Ecto neural progenitor cell (in vitro differentiated cells): Measurements from ENCODE around the gene TMEM266.

ENCODE experiments used
- DNase-seq: peaks from one replicate; pipeline ENCODE4 v3.0.0-alpha.2; 2018; ENCODE audit warnings: low spot score

TMEM266 gene

GRCh38 chr15:76184650-76185035 lies 124.9 kb downstream of the TMEM266 start:
- DNase-seq, result no peak

GRCh38 chr15:76185716-76186115 lies 125.9 kb downstream of the TMEM266 start:
- DNase-seq, result no peak

DNA sequence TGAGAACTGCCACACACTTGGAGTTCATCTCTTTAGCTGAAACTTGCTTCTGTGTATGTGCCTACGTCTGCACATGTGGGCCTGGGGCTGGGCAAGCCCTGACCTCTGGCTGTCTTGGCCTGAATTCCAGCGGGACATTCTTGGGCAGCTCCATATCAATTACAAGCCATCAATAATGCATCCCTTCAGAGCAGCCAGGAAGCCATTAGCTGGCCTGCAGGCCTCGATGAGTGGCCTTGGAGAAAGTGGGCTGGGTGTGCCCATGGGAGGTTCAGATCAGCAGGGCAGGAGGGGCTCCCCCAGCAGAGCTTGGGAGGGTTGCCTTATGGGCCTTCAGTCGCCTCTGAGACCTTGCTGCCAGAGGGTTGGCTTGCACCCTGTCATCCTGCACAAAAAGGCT lies 127.4 kb downstream of the TMEM266 start:
- no peak for DNase-seq

DNA sequence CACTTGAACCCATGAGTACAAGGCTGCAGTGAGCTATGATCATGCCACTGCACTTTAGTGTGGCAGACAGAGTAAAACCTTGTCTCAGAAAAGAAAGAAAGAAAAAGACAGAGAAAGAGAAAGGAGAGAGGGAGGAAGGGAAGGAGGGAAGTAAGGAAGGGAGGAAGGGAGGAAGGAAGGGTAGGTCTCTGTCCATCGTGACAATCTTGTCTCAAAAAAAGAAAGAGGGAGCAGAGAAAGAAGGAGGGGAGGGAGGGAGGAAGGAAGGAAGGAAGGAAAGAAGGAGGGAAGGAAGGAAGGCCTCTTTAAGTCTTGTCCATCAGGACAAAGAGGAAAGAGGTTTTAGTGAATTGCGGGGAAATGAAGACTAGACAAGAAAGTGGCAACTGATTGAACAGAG lies 129.3 kb downstream of the TMEM266 start:
- no peak for DNase-seq

DNA sequence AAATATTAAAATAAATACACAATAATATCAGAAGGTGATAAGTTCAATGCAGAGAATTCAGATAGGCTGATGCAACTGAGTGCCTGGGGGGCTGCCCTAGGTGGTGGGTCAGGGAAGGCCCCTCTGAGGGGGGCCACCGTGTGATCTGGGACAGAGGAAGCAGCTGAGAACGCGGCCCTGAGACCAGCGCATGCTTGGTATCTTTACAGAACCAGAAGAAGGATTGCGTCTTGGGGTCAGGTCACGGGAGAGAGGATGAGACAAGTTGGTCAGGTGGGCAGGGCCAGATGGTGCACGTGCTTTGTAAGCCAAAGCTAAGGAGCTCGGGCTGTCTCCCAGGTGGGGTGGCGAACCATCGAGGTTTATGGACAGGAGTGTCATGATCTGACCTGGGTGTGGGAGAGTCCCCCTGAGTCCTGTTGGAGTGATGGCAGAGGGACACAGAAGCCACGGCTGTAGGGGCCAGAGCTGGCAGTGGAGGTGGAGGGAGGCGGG lies 130.3 kb downstream of the TMEM266 start:
- DNase-seq, result no peak

DNA sequence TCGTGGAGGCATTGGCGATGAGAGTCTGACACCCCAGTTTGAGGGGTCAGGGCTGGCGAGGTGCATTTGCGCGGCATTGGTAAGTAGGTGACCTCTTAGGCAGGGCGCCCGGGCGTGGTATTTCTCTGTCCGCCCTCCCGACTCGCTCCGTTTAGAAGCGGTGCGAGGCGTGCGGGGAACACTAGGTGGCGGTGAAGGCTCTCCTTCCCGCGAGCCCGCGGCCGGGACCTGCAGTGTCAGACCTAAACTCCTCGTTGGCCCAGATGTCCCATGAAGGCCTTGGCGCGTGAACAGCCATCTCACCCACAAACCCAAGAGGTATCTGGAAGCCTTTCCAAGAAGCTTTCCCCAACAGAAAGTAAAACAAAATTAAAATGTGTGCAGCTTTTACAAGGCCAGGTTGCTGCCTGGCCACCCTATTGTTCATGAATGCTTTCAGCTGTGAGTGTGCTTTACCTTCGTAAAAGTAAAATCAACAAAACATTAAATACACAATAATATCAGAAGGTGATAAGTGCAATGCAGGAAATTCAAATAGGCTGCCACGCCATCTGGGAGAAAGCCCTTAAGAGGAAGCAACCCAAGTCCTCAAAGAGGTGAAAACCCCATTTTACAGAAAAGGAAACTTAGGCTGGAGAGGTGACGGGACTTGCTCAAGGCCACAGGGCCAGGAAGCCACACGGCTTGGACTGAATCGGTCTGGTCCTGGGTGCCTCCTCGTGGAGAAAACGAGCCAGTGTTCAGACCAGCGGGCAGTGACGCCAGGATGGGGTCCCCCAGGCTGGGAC lies 131.2 kb downstream of the TMEM266 start:
- DNase-seq, result peak; percentile 87

DNA sequence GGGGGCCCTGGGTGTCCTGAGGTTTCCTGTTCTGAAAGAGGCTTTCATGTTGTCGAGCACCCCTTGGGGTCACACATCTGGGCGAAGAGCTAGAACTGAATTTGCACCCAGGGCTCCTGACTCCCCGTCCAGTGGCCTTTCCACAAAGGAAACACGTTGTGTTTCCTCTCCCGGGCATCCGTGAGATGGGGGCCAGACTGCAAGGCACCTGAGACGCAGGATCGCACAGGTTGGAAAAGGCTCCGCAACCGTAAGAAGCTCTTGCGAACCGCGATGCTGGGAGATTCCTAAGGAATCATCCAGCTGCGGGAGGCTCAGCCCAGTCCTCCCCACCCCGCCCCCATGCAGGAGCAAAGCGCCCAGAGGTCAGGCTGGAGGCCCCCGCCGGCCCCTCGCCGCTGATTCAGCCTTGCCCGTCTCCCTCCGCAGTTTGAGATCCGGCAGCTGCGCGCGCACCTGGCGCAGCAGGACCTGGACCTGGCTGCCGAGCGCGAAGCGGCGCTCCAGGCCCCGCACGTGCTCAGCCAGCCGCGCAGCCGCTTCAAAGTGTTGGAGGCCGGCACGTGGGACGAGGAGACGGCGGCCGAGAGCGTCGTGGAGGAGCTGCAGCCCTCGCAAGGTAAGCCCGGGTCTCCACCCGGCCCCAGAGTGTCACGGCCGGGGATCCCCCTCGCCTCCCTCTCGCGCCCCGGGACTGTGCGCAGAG lies 131.9 kb downstream of the TMEM266 start:
- DNase-seq, result no peak

DNA sequence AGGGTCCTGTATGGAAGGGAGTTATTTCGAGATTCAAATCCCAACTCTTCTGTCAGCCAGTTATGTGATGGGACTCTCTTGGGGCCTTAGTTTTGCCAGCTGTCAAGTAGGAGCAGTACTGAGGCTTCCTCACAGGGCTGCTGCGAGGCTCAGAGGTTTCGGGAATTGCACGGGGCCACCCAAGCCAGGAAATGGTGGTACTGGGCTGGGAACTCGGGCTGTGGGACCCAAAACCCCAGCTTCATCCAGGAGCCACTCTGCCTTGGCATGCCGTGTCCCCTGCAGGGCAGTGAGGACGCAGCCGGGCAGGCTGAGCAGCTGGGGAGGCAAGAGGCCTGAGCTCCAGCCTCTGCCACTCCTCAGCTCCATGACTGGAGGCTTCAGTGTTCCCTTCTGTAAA lies 132.9 kb downstream of the TMEM266 start:
- DNase-seq, result no peak

- no peak for DNase-seq
These were observed 134.1 kb downstream of the TMEM266 start for GRCh38 chr15:76193934-76194333.

DNA sequence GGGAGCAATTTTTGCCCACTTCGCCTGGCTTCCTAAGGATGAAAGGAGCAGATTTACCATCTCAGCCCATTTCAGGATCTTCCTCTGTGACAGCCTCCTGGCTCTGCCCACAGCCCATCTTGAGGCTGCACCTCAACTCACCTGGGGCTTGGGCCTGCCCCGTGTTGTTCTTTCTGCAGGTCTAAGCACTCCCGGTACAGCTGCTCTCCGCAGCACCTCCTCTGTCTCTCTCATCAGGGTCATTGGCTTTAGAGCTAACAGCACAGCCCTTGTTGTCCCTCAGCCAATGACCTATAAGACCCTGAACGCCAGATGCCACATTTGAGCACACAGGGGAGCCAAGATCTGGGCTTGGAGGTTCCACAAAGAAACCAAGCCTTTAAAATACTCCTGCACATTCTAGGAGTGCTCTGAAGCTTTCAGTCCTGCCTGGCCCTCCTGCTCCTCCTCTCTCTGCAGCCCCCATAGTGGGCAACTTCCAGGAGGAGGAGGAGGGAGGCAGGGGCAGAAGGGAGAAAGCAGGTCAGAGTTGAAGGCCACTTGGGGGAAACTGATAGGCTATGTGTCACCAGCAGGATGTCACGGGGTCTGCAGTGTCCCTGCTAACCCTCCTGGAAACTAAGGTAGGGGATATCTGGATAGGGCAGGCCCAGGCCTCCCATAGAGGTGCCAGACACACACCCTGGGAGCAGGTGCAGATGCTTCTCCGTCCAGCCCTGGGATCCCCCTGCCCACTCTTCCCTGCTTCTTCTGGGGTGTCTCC lies 135.9 kb downstream of the TMEM266 start:
- no peak for DNase-seq

DNA sequence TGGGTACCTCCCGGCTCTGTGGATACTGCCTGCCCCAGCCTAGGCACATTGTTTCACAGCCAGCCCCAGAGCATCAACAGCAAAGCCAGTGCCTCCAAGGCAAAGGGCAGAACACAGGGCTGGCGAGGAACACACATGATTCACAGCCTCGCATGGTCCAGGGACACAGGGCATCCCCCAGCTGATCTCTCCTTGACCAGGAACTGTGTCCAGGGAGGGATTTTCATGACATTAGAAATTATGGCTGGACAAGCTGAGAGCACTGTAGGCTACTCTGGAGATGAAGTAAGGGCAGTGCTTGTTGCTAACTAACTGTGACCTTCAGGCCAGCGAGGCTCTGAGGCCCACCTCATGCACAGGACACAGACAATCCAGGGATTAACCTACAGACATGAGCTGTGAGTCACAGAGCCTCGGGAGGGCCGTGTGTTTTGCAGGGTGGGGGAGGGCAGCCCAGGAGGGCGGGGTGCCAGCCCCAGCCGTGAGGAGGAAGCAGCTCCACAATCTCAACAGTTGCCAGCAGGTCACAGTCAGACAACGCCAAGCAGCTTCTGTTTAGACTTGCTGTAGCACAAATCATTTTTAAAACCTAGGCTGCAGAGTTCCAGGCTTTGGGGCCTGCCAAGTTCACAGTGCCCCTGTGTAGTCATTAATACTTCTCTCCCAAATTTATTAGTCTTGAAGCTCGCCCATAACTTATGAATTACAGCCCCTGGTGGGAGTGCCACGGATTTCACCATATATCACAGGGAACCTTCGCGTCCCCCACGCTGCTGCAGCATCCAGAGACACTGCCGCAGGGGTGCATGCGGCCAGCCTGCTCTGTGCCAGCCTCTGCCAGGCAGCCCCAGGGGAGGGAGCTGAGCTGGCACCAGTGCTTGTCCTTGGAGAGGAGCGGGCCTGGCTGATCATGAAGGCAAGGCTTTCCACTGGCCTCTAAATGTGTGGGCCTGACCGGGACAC lies 136.8 kb downstream of the TMEM266 start:
- DNase-seq, result no peak

DNA sequence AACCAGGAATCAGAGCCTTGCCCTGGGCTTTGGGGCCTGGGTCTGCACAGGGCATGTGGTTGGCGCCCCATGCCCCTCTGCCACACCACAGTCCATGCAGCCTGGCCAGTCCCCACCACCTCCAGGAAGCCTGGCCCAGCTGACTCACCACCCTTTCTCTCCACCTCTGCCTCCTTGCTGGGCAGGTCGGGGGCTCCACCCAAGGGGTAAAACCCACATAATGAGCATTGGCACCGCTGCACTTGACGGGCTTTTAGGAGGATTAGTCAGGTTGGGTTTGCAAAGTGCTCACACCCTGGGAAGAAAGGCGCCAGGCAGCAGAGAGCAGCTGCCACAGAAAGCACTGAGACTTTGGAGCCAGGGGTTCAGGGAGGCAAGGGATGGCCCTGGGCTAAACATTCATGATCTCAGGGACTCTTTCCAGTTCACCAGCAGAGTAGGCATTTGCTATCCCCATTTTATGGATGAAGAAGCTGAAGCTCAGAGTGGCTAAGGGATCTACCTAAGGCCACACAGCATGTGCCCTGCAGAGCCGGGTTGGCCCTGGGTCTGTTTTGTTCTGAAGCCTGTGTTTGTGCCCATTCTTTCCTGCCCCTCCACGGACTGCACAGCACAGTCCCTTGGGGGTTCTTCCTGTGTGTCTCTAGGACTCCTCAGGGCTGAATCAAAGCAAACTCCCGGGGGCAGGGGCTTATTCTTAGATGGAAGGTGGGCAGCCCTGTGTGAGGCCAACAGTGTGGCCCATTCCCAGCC lies 138.1 kb downstream of the TMEM266 start:
- DNase-seq, result no peak

GRCh38 chr15:76198456-76199105 lies 138.8 kb downstream of the TMEM266 start:
- DNase-seq, result no peak

DNA sequence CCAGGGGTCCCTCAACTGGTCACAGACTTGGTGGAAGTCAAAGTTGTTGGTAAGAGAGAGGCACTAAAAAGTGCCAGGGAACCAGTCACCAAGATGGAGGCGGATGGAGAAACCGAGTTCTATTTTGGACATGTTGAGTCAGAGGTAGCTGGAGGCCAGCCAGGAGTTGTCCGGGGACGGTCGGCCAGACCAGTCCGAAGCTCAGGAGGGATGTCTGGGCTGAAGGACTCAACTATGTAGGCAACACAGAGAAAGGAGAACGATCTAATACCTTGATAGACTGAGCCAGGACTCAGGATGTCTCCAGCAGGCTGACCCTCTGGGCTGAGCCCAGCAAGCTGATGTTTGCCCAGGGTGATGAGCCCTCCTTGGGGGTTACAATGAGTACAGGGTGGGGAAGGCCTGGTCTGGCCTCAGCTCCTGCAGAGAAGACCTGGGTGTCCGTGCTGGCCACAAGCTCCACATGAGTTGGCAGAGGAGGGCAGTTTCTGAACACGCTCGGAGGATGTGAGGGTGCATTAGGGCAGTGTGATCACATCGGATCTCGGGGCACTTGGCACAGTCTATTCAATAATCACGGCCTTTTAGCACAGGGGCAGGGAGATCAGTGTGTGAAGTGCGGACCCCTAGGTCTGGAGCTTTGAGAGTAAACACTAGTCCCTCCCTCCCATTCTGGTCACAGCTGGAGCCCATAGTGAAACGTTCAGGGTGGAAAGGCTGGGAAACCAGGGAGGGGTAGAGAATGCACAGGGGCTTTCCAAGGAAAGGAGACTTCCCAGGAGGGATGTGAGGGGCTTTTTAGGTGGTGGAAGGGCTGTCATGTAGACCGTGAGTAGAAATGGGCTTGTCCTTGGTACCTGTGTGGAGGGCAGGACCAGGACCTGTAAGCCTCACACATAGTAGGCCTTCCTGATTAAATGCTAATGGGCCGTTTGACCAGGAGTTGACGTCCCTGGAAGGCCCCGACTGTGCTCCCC lies 139.6 kb downstream of the TMEM266 start:
- DNase-seq, result no peak

DNA sequence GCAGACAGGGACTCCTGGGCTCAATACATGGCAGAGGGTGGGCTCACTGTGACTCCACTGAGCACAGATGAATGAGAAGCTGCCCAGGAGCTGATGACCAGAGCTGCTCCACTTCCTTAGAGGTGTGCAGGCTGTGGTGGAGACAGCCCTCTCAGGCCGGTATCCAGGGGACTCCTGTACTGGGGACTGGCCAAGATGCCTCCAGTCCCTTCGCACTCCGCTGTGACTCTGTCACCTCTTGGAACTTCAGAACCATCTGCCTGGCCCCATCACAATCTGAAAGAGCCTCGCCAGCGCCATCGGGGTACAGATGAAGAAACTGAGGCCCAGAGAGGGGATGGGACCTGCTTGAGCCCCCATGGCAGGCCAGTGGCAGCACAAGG lies 140.3 kb downstream of the TMEM266 start:
- DNase-seq, result no peak

- no peak for DNase-seq
These were observed 140.9 kb downstream of the TMEM266 start for GRCh38 chr15:76200641-76201105.

DNA sequence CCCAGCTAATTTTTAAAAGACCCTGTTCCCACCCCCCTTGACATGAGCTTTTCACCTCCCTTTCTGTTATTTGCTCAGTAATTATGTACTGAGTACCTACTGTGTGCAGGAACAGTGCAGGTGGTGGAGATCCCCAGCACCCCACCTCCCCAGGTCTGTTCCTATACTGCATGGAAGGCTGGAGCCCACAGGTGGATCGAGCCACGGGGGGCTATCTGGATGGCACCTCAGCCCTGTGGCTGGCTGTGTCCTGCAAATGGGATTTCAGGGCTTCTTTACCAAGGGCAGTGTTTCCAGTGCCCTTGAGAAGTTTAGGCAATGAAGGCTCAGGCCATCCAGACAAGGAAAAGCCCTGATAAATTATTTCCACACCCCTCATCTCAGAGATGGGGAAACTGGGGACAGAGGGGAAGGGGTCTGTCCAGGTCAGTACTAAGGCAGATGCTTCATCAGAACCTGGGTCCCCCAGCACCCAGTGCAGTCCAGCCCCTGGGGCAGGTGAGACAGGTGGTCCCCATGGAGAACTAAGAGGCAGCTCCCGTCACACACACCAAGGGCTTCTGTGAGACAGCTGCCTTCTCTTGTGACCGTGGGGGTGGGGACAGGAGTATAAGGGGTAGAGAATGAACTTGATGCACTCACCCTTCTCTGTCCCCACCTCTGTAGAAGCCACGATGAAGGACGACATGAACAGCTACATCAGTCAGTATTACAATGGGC lies 141.9 kb downstream of the TMEM266 start:
- no peak for DNase-seq
